ENCODE measurements around the gene NLGN1. TPM values are rescaled to one million over a fixed set of nuclear protein-coding genes. Genes with fewer than 3 reads are reported as not detected.

Gene NLGN1
- total RNA-seq, 2 donors from 2014 or later: not detected

DNA sequence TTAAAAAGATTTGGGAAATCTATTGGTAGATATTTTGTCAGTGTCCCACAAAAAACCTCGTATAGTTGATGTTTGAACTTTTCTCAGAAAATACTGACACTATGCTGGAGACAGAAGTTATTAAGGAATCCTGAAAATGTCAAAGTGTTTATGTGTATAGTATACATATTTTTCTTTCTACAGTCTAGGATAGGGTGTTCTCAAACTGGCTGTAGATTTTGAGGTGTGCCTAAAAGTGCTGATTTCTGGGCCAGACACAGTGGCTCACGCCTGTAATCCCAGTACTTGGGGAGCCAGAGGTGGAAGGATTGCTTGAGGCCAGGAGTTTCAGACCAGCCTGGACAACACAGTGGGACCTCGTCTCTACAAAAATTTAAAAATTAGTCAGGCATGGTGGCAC, 322.0 kb downstream of the NLGN1 start:
- Mint-ChIP-seq H3K9me3 (peaks cover 6% of the 10 kb centered on the region), H3K36me3 (ENCODE audit: low read depth) (no peaks in the 10 kb centered on the region), H3K4me3 (no peak overlapping the region), H3K4me1 (no peaks in the 10 kb centered on the region), H3K27ac (no peak overlapping the region), H3K27me3 (no peaks in the 10 kb centered on the region)
- ATAC-seq (replicated peaks): no peak

DNA sequence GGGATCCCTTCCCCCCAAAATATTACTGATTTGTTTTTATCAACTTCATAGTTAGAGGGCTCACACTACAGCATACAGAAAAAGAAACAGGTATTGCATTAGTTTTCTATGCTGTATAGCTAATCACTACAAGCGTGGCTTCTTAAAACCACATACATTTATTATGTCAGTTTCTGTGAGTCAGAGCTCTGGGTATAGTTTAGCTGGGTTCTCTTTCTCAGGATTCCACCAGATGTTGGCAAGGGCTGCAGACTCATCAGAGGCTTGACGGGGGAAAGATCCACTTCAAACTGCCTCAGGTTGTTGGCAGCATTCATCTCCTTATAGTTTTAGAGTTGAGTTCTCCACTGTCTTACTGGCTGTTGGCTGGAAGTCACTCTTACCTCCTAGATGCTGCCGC, 328.0 kb downstream of the NLGN1 start:
- H3K36me3 Mint-ChIP-seq (ENCODE audit: low read depth): no peaks in the 10 kb centered on the region
- H3K27ac Mint-ChIP-seq: no peak overlapping the region
- no peak overlapping the region for H3K4me3 Mint-ChIP-seq
- H3K4me1 Mint-ChIP-seq: no peaks in the 10 kb centered on the region
- H3K9me3 Mint-ChIP-seq: no peaks in the 10 kb centered on the region
- ATAC-seq (replicated peaks): no peak
- no peaks in the 10 kb centered on the region for H3K27me3 Mint-ChIP-seq

DNA sequence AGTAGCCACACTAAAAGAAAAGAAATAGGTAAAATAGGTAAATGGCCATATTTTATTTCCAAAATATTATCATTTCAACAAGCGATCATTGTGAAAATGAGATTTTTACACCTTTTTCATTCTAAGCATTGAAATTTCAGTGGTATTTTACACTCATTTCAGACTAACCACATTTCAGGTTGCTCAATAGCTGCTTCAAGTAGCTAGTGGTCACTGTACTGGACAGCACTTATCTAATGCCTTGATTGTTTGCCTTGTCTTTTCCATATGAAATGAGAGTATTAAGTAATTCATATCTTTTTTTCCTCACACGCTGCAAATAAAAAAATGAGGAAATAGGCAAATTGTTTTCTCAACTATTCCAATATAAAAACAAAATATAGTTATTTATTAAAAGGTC, 332.8 kb downstream of the NLGN1 start:
- Mint-ChIP-seq H3K27me3 (no peaks in the 10 kb centered on the region), H3K9me3 (no peaks in the 10 kb centered on the region)
- no peak for ATAC-seq (replicated peaks)

DNA sequence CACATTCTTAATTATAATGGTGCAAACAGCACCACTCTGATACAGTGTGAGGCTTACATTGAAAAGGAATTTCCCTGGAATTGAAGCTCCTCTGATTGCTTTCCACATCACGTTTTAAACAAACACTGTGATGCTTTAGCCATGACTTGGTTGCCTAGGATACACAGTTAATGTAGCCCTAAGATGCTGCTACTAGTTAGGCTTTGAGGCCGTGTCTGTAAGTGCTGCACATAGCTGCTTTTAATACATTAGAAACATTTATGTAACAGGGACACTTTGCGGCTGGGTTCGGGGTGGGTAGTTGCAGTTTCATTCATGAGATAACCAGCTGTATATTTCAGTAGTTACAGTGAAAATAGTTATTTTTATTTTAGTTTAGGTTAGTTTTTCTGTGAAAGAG, 334.7 kb downstream of the NLGN1 start:
- H3K9me3 Mint-ChIP-seq: peaks cover under 1% of the 10 kb centered on the region

More for the DNA sequence above, 332.8 kb downstream of the NLGN1 start:
- Mint-ChIP-seq H3K4me1 (no peaks in the 10 kb centered on the region), H3K27ac (no peak overlapping the region), H3K36me3 (ENCODE audit: low read depth) (no peaks in the 10 kb centered on the region), H3K4me3 (no peak overlapping the region)

DNA sequence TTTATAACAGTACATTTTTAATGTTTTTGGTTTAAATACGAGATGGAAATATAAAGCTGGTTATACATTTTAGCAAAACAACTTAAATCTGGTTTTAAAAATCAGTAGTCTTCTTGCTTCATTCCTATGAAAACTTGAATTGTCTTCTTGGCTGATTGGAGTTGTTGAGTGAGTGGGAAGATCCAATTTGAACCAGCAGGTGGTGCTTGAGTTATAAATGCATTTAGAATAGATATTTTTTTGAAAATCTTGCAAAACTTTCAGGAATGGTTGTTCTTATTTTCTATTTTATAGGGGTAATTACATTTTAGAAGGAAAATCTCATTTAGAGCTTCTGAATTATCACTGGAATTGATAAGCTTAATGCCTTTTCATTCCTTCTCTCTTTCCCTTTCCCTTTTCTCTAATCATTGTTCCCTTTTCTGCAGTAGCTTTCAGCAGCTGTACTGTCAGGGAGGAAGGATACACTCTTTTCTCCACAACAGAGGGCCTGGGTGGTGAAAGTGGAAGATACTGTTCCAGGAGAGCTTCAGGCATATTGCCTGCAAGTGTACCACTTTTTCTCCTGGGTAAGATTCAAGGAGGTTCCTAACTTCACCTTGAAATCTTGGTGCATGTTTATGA, 335.6 kb downstream of the NLGN1 start:
- Mint-ChIP-seq H3K27me3 (no peaks in the 10 kb centered on the region), H3K9me3 (peaks cover 3% of the 10 kb centered on the region), H3K4me1 (no peaks in the 10 kb centered on the region), H3K4me3 (no peak overlapping the region), H3K27ac (no peak overlapping the region), H3K36me3 (ENCODE audit: low read depth) (no peaks in the 10 kb centered on the region)
- no peak for ATAC-seq (replicated peaks)

More for the DNA sequence above, 334.7 kb downstream of the NLGN1 start:
- no peaks in the 10 kb centered on the region for H3K36me3 Mint-ChIP-seq (ENCODE audit: low read depth)
- H3K27ac Mint-ChIP-seq: no peak overlapping the region
- ATAC-seq (replicated peaks): no peak
- no peak overlapping the region for H3K4me3 Mint-ChIP-seq
- no peaks in the 10 kb centered on the region for H3K27me3 Mint-ChIP-seq
- H3K4me1 Mint-ChIP-seq: no peaks in the 10 kb centered on the region

DNA sequence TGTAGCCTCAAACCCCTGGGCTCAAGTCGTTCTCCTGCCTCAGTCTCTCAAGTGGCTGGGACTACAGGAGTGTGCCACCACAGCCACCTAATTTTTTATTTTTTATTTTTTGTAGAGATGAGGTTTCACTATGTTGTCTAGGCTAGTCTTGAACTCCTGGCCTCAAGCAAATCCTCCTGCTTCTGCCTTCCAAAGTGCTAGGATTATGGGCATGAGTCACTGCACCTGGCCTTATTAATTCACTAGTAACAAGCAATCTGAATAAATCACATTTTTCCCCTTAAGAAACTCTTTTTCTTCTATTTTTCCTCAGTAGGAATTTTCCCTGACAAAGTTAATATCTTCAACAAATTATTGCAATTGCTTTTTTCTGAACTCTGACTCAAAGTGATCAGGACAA, 336.9 kb downstream of the NLGN1 start:
- H3K4me3 Mint-ChIP-seq: no peak overlapping the region
- ATAC-seq (replicated peaks): no peak
- peaks cover 3% of the 10 kb centered on the region for H3K9me3 Mint-ChIP-seq
- no peaks in the 10 kb centered on the region for H3K4me1 Mint-ChIP-seq
- no peaks in the 10 kb centered on the region for H3K36me3 Mint-ChIP-seq (ENCODE audit: low read depth)
- no peak overlapping the region for H3K27ac Mint-ChIP-seq
- H3K27me3 Mint-ChIP-seq: no peaks in the 10 kb centered on the region

DNA sequence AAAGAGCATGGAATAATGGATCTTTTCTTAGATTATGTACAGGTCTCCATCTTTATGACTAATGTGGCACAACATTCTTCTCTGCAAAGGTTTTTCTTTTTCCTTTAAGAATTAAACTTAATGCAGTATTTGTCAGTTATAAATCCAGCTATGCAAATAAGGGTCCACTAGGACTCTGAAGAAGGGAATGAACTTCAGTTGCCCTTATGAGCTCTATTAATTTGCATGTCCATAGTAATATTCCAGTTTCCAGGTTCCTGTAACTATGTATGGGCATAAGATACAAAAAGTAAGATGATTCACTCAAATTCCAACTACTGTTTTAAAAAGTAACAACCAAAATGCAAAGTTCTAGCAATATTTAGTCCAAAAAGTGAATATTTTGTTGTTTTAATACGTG, 337.4 kb downstream of the NLGN1 start:
- Mint-ChIP-seq H3K27ac (no peak overlapping the region), H3K9me3 (peaks cover 3% of the 10 kb centered on the region), H3K4me1 (no peaks in the 10 kb centered on the region), H3K36me3 (ENCODE audit: low read depth) (no peaks in the 10 kb centered on the region), H3K27me3 (no peaks in the 10 kb centered on the region), H3K4me3 (no peak overlapping the region)
- ATAC-seq (replicated peaks): no peak

DNA sequence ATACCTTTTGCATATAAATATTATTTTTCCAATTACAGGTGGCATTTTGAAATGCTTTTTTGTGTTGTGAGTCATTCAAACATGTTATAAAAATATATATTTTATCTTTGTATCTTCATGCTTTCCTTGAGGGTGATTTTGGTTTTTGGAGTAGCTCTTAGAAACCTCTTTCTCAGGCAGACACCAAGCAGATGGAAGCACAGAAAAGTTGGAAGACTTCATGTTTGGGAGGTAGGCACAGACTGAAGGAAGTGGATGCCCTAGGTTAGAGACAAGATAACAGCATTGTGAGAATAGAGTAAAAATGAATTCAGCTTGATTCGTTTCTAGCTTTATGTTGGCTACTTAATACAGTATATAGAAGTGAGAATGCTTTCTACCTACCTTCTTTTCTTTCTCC, 338.3 kb downstream of the NLGN1 start:
- ATAC-seq (replicated peaks): no peak
- Mint-ChIP-seq H3K36me3 (ENCODE audit: low read depth) (no peaks in the 10 kb centered on the region), H3K9me3 (peaks cover 3% of the 10 kb centered on the region), H3K27me3 (no peaks in the 10 kb centered on the region), H3K4me3 (no peak overlapping the region), H3K27ac (no peak overlapping the region), H3K4me1 (no peaks in the 10 kb centered on the region)

DNA sequence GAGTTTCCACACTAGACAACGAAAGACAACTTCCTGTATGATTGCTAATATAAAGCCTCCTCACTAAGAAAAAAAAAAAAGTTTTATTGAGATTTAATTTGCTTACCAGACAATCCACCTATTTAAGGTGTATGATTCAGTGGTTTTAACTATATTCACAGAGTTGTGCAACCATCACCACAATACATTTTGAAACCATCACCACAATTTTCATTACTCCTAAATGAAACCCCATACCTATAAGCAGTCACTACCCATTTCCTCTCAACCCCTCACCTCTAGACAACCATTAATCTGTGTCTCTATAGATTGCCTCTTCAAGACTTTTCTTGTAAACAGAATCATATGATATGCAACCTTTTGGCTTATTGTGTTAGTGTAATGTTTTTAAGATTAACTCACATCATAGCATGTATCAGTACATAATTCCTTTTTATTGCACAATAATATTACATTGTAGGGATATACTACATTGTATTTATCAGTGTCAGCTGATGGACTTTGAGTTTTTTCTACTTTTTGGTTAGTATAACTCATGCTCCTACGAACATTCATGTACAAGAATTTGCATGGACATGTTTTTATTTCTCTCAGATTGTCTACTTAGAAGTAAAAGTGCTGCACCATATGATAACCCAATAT, 339.7 kb downstream of the NLGN1 start:
- Mint-ChIP-seq H3K27me3 (no peaks in the 10 kb centered on the region), H3K27ac (no peak overlapping the region), H3K36me3 (ENCODE audit: low read depth) (no peaks in the 10 kb centered on the region), H3K9me3 (peaks cover 3% of the 10 kb centered on the region), H3K4me3 (no peak overlapping the region), H3K4me1 (no peaks in the 10 kb centered on the region)
- ATAC-seq (replicated peaks): no peak

DNA sequence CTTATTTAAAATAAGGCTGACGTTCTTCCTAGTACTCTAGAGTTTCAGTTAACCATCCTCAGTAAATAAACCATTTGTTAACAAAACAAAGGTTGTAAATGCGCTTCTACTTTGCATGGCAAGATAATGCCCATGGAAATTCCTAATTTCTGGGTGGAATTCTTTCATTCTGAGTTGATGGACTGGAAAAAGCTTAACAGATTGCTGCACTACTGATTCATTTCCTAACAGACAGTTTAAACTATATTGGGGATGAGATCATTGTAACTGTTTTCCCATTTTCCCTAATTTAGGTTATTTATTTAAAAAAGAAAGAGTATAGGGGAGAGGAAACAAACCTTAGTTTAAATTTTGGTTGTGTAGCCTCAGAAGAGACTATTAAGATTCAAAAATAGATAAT, 342.2 kb downstream of the NLGN1 start:
- no peaks in the 10 kb centered on the region for H3K36me3 Mint-ChIP-seq (ENCODE audit: low read depth)
- H3K4me3 Mint-ChIP-seq: no peak overlapping the region
- H3K4me1 Mint-ChIP-seq: no peaks in the 10 kb centered on the region
- no peak for ATAC-seq (replicated peaks)
- no peak overlapping the region for H3K27ac Mint-ChIP-seq
- H3K9me3 Mint-ChIP-seq: peaks cover 3% of the 10 kb centered on the region
- no peaks in the 10 kb centered on the region for H3K27me3 Mint-ChIP-seq

DNA sequence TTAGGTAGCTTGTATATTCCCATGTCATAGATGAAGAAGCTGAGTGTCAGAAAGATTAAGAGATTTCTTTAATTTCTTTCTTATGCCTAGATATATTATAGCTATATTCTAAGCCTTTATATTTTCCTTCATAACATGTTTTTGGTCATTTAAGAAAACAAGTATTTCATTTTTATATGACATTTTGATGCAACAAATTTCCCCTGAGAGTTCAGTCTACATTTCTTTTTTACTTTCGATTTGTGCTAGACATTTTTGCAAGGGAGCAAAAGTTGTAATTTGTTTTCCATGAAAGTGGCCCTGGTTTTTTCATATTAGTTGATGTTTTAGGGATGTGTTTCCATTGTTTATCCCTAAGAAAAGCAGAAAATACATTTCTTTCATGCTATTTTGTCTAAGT, 344.9 kb downstream of the NLGN1 start:
- Mint-ChIP-seq H3K4me1 (no peaks in the 10 kb centered on the region), H3K36me3 (ENCODE audit: low read depth) (no peaks in the 10 kb centered on the region), H3K27me3 (no peaks in the 10 kb centered on the region), H3K4me3 (no peak overlapping the region), H3K27ac (no peak overlapping the region), H3K9me3 (peaks cover under 1% of the 10 kb centered on the region)
- ATAC-seq (replicated peaks): no peak

DNA sequence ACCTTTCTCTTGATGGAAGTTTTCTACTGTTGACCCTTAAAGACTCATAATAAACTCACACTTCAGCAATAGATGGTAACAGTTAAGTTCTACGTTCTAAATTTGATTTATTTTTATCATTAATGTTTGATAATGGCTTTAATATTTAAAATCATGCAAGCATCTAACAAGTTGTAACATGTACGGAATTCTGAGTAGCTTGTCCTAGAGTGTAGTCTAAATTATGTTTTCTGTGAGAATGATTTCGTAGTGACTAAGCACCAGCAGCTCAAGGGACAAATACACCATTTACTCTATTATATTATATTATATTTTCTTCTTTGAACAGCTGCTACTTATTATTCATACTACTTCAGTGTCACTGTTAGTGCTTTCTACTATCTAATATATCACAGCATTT, 345.6 kb downstream of the NLGN1 start:
- Mint-ChIP-seq H3K4me3 (no peak overlapping the region), H3K9me3 (no peaks in the 10 kb centered on the region), H3K27me3 (no peaks in the 10 kb centered on the region), H3K4me1 (no peaks in the 10 kb centered on the region), H3K36me3 (ENCODE audit: low read depth) (no peaks in the 10 kb centered on the region), H3K27ac (no peak overlapping the region)
- ATAC-seq (replicated peaks): no peak

DNA sequence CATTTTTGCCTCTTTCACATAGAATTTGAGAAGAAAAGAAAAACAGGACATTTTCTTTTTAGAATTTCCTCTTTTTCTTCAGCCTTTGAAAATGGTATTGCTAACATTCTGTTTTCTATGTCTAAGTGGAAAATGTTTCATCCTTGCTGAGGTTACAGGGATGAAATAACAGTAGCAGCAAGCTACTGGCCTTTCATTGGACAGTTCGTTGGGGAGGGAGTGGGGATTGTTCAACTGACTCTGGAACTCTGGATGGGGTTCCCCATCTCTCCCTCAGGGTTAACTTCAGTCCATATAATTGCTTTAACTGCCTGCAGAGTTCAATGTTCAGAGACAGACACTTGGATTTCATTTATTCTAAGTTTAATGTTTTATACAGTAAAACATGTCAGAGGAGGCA, 346.0 kb downstream of the NLGN1 start:
- no peaks in the 10 kb centered on the region for H3K36me3 Mint-ChIP-seq (ENCODE audit: low read depth)
- H3K9me3 Mint-ChIP-seq: no peaks in the 10 kb centered on the region
- no peaks in the 10 kb centered on the region for H3K27me3 Mint-ChIP-seq
- no peak for ATAC-seq (replicated peaks)
- no peak overlapping the region for H3K4me3 Mint-ChIP-seq
- H3K27ac Mint-ChIP-seq: no peak overlapping the region
- no peaks in the 10 kb centered on the region for H3K4me1 Mint-ChIP-seq

DNA sequence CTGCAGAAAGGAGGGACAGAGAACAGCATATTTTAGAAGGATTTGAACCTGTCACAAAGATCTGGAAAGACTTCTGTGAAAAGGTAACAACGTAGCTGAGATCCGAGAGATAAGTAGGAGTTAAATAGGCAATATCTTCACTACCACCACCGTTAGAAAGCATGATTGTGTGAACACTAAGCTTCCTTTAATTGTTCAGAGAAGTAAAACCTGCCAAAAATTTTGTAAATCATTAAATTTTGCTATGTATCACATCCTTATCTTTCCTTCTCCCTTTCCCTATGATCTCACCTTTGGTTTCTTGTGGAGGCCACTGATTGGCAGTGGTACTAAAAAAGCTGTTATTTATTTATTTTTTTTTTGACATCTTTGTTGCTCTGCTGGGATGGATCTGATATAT, 346.9 kb downstream of the NLGN1 start:
- Mint-ChIP-seq H3K4me1 (no peaks in the 10 kb centered on the region), H3K9me3 (no peaks in the 10 kb centered on the region), H3K4me3 (no peak overlapping the region), H3K36me3 (ENCODE audit: low read depth) (no peaks in the 10 kb centered on the region), H3K27me3 (no peaks in the 10 kb centered on the region), H3K27ac (no peak overlapping the region)
- ATAC-seq (replicated peaks): no peak

DNA sequence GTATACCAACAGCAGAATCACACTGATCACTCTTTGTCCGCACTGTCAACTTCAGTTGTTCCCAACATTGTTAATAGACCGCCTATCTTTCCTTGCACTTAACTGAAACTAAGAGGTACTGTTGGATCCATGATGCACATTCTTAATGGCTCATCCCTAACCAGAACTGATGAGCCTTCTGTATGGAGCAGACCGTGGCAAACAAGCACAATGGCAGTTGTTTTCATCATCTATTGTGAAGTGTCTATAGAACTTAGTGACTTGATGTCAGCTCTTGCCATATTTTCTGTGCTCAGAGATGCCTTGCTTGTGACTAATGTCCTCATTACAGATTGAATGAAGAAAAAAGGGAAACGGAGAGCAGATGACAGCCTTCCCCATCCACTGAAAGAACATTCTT, 347.4 kb downstream of the NLGN1 start:
- H3K4me3 Mint-ChIP-seq: no peak overlapping the region
- no peaks in the 10 kb centered on the region for H3K4me1 Mint-ChIP-seq
- H3K9me3 Mint-ChIP-seq: no peaks in the 10 kb centered on the region
- no peaks in the 10 kb centered on the region for H3K36me3 Mint-ChIP-seq (ENCODE audit: low read depth)
- ATAC-seq (replicated peaks): no peak
- no peaks in the 10 kb centered on the region for H3K27me3 Mint-ChIP-seq
- no peak overlapping the region for H3K27ac Mint-ChIP-seq

Data from activated T-helper 17 cell treated with anti-CD3 and anti-CD28 coated beads, Interleukin-2, amount 50 U/mL, for 72 hours (primary cell).